GM21786 (cell line): ENCODE data around the gene PDCD1.
"Not testable (repeated sequence)": the region's sequence is repeated elsewhere in the genome, so short reads cannot be mapped to it uniquely, and the experiment has no call there.

Source experiments
- ATAC-seq: cut with Tn5 transposase; IDR thresholded peaks from one replicate; pipeline ENCODE4 v1.9.1; 2021; ENCODE audit not compliant: unreplicated experiment

PDCD1 gene

DNA sequence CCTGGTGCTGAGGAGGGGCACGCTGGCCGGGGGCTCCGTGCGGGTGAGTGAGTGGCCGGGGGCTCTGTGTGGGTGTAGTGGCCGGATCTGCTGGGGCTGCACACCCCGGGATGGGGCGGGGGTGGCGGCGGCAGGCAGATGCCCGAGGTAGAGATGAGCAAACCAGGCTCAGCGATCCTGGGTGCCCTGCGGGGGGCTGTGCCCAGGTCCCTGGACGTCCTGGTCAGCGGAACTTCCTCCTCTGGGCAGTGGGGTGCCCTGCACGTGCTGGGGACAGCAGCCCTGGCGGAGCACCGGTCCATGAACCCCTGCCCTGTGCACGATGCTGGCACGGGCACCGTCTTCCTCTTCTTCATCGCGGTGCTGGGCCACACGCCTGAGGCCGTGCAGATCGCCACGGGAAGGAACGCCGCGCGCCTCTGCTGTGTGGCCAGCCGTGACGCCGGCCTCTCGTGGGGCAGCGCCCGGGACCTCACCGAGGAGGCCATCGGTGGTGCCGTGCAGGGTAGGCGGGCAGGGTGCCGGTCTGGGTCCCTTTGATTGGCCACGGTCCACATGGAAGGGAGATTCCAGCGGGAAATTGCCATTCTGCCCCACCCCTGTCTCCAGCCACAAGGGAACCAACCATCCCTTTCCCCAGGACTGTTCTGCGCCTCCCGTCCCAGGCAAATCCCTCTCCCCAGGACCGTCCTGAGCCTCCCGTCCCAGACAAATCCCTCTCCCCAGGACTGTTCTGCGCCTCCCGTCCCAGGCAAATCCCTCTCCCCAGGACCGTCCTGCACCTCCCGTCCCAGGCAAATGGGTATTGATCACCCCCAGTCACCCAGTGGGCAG, 43.8 kb downstream of the PDCD1 start:
- no peak for ATAC-seq

DNA sequence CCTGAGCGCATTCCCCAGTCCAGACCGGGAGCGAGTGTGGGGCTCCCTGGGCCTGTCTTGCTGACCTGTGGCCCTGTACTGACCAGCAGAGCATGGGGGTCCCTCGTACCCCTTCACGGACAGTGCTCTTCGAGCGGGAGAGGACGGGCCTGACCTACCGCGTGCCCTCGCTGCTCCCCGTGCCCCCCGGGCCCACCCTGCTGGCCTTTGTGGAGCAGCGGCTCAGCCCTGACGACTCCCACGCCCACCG, 44.4 kb downstream of the PDCD1 start:
- no peak for ATAC-seq

DNA sequence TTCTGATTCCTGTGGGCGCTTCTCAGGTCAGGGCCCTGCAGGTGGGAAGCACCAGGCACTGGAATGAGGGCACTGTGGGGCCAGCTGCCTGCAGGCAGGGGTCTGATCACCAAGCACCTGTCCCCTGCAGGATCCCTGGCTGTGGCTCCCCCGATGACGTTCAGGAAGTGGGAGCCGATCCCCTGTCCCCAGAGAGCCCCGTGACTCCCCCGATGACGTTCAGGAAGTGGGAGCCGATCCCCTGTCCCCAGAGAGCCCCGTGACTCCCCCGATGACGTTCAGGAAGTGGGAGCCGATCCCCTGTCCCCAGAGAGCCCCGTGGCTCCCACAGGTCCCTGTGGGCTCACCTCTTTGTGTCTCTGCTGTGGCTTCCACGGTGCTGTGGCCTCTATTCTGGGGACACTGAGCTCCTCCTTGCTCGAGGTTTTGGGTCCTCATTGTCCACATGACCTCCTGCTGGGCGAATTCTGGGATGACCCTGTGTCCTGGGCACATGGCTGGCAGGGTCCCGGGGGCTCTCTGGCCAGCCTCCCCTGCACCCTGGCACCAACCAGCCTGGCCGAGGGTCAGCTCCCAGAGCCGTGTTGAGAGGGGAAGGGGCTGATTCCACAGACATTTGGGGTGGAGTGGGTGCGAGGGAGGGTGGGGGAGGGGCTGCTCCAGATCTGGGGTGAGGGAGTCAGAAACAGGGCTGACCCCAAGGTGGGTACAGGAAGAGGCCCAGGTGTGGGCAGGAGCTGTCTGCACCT, 44.9 kb downstream of the PDCD1 start:
- ATAC-seq, result no peak

DNA sequence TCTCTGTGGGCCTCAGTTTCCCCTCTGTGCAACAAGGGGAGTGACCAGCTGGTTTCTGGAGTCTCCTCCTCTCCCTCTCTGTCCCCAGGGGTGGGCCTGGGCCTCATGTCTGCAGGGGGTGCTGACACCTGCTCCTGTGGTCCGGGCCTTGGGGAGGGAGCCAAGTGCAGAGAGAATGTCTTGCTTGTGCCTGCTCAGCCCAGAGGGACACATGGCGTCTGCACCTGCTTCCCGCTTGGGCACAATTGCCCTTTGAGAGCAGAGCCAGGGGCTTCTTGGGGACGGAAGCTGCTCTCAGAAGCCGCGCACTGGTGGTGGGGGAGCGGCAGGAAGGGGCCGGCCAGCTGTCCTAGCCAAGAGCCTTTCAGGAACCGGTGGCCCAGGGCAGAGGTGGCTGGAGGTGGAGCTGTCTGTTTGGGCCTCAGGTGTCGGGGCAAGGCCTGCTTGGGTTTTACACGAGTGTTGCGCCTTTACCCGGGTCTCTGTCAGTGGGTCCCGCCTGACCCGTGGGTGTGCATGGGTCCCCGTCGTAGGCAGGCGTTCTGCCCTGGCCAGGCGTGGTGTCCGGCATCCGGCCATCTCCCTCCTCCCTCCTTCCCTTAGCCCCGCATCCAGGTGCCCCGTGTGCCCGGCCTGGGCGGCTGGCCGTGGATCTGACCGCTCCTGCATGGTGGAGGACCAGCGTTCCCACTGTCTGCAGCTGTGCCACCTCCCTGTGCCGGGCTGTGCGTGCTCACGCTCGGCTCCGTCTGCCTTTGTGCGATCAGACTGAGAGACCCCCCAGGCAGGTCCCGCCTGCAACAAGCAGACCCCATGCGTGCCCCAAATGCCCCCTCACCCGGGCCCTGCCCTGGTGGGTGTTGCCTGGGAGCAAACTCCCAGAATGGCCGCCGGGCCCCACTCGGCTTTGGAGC, 45.7 kb downstream of the PDCD1 start:
- ATAC-seq, result no peak

DNA sequence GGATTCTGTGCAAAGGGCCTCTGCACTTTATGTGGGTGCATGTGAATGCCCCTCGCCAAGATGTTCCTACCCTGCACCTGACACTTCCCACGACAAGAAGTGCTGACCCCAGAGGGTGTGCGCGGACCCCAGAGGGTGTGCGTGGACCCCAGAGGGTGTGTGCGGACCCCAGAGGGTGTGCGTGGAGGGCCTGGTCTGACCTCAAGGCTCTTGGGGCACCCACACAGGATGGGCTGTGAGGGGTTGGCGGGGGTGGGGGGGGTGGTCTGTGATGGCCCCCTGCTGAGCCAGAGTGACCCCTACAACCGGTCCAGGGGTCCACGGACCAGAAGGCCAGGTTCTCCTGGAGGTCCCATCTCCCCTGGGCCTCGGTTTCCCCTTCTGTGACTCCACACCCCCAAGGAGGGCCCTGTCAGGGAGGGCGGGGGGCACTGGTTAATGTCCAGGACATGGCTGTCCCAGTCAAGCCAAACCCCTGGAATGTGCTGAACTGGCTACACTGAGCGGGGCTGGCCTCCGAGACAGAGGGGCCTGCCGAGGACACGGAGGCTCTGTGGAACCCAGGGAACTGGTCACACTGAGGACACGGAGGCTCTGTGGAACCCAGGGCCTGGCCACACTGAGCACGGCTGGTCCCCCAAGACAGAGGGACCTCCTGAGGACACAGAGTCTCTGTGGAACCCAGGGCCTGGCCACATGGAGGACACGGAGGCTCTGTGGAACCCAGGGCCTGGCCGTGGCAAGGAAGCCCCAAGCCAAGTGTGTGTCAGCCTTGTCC, 46.6 kb downstream of the PDCD1 start:
- ATAC-seq, result no peak

DNA sequence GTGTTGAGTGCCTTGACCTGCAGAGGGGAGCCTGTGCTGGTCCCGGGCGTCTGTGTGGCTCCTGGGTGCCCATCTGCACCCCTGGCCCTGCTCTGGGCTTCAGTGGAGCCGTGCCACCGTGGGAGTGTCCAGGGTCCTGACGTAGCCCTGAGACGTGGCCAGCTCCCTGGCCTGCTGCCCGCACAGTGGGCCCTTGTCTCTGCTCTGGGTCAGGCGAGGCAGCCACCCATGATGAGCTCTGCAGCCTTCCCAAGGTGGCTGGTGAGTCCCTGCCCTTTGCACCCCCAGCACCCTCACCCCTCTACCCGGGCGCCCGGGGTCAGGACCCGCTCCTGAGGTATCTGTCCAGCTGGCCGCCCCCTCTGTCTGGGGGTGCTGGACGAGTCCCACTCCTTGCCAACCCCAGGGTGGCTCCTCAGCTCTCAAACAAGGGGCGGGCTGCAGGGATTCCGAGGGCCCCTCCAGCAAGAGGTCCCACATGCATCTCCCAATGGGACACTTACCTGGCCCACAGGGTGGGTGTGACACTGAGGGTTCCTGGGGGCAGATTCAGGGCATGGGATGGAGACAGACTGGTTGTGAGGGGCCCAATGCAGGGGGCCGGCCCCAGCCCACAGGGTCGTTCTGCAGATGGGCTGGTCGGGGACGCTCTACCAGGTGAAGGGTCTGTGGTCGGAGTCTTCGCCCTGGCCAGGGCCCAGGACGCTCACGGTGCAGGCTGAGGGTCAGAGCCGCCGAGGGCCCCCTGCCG, 47.3 kb downstream of the PDCD1 start:
- no peak for ATAC-seq

DNA sequence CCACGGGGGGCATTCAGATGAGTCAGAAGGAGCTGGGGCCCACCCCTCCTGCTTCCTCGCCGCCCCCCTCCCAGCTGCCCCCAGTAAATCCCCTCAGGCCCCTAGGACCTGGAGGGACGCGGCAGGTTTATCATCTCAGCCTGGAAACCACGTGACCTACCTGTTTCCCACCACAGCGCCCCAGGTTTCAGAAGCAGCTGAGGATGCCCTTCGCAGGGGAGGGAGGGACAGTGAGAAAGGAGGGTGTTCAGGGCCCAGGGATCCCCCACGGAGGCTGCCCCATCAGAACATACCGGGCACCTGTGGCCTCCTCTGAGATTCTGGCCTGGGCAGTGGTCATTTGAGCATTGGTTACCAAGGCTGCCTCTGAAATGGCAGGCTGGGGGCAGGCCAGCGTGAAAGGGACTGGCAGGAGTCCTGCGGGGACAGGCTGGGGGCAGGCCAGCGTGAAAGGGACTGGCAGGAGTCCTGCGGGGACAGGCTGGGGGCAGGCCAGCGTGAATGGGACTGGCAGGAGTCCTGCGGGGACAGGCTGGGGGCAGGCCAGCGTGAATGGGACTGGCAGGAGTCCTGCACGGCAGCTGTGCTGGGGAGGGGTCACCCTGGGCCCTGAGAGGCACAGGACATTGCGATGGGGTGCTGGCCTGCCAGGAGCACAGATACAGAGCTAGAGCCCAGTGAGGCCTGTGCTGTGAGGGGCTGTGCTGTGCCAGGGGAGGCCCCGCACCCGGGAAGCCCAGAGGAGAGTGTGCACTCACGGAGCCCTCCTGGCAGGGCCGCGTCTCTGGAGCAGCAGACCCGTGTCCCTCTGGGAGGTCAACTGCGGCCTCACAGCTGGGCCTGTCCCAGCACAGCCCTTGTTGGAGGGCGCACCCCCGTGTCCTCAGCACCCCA, 48.1 kb downstream of the PDCD1 start:
- no peak for ATAC-seq

DNA sequence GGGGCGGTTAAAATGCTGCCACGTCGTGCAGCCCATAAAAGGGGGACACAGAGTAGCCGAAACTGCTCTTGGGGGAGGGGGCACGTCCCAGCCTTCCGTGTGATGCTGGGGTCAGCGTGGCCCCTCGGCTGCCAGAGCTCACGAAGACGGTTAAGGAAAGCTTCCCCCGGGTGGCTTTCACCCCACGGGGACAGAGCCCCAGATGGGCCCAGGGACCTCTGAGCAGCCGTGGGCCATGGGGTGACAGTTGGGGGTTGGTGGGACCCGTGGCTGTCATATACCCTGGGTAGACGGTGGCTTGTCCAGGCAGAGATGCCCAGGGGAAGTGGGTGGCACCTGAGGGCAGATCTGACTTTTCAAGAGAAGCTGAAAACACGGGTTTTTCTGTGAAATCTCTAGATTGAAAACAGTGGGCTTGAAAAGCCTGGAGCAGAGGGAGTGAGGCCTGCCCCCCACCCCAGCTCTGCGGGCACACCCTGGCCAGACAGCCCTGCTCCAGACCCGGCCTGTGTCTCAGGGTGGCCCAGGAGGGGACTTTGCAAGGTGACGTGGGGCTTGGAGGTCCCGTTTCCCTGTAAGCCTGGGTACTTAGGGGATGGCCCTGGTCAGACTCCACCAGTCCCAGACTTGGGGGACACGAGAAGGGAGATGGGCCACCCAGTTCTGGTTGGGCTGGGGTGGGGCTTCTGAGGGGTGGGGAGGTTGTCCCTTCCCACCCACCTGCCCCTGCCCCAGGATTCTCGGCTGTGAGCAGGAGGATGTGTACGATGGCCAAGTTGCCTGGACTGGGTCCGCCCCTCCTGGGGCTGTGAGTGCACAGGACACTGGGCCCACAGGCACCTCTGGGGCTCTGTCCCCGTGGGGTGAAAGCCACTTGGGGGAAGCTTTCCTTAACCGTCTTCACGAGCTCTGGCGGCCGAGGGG, 49.0 kb downstream of the PDCD1 start:
- ATAC-seq, result no peak

DNA sequence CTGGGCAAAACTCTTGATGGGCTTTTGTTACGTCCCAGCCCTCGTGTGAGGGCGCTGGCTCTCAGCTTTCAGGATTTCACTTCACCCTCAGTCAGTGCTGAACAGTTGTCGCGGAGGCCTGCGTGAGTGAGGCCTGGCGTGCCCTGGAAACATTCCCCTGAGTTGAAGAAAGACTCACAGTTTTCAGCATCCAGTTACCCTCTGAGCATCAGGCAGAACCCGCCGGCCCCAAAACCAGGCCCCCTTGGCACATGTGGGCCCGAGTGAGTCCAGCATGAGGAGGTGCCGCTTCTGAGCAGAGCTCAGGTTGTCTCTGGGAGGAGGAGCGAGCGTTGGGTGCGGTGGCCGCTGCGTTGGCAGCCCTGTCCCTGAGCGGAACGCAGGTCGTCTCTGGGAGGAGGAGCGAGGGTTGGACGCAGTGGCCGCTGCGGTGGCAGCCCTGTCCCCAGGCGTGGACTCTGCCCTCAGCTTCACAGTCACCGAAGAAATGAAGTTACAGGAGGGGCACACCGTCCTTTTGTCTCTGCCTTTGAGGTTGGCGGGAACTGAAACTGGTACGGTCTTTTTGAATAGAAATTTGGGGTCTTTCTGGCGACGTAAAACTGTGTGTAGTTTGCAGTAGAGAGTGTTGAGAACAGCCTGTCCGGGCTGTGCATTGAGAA, 49.8 kb downstream of the PDCD1 start, which contains the start of gene NEU4:
Gene NEU4 (plus strand): TSS at position 473 of the 662 bp plus-strand sequence. CDS start 5,292 bp downstream, outside the sequence.
- no peak for ATAC-seq

DNA sequence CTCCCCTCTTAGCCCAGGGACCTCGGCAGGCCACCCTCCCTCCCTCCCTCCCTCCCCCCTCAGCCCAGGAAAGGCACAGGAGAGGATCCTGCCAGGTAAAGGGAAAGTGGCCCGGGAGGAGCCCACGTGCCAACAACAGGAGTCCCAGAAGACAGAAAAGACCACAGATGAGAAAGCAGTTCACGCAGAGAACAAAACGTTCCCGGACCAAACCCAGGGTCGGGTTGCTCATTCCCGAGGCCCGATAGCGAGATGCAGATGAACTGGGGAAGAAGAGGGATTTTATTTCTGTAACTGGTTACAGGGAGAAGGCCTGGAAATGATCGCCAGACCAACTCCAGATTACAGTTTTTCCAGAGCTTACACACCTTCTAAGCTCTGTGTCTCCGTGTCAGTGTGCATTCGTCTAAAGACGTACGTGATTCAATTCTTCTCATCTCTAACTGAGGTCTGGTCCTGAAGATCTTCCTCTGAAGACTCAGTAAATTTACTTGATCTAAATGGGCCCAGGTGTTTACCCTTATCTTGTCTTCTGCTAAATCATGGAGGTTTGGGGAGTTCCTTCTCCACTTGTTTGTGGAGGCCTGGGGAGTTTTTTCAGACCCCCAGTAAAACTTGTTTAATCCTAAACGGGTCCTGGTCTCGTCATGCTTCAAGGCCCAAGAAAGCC, 50.5 kb downstream of the PDCD1 start:
- no peak for ATAC-seq

DNA sequence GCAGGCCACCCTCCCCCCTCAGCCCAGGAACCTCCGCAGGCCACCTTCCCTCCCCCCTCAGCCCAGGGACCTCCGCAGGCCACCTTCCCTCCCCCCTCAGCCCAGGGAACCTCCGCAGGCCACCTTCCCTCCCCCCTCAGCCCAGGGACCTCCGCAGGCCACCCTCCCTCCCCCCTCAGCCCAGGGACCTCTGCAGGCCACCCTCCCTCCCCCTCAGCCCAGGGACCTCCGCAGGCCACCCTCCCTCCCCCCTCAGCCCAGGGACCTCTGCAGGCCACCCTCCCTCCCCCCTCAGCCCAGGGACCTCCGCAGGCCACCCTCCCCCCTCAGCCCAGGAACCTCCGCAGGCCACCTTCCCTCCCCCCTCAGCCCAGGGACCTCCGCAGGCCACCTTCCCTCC, 52.5 kb downstream of the PDCD1 start:
- not testable (repeated sequence) for ATAC-seq

DNA sequence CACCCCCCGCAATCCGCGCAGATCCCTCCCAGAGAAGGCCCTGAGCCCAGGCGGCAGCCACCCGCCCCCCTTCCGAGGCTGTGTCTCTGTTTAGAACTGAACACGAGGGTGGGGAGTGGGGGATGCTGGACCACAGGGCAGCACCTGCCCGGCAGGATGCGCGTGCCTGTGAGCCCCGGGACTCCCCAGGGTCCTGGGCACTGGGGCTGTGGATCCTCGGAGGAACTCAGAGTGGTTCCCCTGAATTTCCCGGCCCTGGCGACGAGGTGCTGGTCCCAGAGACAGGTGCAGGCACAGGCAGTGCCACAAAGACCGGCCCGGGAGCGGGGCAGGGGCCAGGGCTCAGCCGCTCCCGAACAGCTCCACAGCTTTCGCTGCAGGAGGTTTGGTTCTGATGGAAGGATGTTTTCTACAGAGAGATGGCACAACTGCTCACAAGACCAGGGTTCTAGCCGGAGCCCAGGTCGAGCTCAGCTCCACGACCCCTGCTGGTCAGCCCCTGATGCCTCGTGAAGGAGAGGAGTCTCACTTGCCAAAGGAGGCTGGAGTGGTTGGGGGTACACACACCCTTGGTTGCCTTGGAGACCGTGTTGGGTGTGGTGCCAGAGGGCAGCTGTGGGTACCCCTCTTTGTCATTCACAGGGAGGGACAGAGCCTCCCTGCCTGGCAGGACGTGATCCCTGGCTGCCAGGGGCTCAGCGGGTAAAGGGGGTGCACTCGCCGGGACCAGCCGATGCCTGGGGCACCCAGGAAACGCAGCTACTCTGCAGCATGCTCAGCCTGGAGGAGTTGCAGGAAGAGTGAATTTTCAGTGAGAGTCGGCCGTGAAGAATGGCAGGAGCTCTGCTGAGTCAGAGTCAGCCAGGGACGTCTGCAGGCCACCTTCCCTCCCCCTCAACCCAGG, 54.1 kb downstream of the PDCD1 start:
- no peak for ATAC-seq

DNA sequence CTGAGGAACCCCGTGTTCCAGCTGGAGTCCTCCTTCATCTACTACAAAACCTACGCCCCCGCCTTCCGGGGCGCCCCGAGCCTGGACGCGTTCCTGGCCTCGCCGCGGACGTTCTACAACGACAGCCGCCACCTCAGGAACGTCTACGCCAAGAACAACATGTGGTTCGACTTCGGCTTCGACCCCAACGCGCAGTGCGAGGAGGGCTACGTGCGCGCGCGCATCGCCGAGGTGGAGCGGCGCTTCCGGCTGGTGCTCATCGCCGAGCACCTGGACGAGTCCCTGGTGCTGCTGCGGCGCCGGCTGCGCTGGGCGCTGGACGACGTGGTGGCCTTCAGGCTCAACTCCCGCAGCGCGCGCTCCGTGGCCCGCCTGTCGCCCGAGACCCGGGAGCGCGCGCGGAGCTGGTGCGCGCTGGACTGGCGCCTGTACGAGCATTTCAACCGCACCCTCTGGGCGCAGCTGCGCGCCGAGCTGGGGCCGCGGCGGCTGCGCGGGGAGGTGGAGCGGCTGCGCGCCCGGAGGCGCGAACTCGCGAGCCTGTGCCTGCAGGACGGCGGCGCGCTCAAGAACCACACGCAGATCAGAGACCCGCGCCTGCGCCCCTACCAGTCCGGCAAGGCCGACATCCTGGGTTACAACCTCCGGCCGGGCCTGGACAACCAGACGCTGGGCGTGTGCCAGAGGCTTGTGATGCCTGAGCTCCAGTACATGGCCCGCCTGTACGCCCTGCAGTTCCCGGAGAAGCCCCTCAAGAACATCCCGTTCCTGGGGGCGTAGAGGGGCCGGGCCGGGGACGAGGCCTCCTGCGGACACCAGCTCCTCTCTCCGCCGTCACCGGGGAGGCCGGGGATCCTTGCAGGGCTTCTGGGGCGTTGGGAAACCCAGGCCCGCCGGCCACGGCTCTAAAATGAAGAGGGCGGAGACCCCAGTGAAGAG, 55.0 kb downstream of the PDCD1 start:
- ATAC-seq, result peak; percentile 39

DNA sequence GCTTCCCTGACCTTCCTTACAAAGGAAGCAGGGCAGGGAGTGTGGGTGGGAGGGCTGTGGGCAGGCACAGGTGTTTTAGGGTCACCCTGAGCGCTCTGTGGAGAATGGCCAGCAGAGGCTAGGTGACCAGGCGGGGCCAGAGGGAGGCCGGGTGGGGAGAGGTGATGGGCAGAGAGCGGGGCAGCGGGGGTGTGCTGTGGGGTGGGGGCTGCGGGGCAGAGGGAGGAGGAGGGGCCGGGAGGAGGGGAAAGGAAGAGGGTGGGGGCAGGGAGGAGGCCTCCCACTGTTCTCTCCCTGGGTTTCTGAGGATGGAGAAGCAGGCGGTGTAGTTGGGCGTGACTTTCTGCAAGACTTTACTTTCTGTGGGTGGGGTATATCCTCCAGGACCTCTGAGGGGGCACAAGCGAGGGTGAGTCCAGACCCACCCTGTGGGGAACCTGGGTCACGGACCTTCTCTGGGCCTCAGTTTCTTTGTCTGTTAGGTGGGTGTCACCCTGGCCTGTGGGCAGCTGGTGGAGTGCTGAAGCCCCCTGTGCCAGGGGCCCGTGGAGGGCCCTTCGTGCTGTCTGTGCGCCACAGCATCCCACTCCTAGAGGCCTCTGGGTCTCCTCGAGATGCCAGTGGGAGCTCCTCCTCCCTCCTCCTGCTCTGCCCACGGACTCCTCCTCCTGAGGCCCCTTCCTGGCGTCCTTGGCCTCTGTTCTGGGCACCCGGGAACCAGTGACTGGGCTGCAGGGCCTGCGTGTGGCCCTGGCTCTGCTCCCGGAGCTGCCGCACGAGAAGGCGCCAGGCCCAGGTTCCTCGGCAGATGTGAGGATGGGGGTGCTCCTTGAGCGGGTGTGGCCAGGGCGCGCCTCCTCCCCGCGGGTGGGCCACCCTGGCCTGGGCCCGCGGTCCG, 56.0 kb downstream of the PDCD1 start:
- no peak for ATAC-seq
